COLO668 (cell line): ENCODE measurements around the gene MRPL55.

ENCODE experiments used
- DNase-seq: peaks from one replicate; lab custom pipeline; 2025; ENCODE audit not compliant: unreplicated experiment; lab: John Stamatoyannopoulos, UW

Gene MRPL55

GRCh38 chr1:228148196-228148861 is 39.2 kb upstream of the MRPL55 start:
- DNase-seq, result no peak

DNA sequence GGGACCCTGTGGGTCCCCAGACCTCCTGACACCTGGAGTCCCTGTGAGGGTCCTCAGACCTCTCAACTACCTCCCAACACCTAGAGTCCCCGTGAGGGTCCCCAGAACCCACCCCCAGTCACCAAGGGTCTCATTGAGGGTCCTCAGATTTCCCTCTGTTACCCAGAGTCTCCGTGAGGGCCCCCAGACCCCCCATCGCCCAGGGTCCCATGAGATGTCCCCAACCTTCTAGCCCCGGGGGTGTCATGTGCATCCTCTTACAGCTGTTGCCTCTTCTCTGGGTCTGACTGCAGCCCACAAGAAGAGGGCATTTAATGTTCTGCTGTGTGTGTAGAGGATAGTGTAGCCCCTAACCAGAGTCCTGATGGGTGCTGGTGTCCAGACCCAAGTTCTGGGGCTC is 38.7 kb upstream of the MRPL55 start:
- DNase-seq, result no peak

- no peak for DNase-seq
Measured at GRCh38 chr1:228147151-228147693, 38.1 kb upstream of the MRPL55 start.

GRCh38 chr1:228146417-228147150 is 37.5 kb upstream of the MRPL55 start:
- DNase-seq, result no peak

GRCh38 chr1:228145463-228146416 is 36.6 kb upstream of the MRPL55 start:
- DNase-seq, result no peak

- DNase-seq, result no peak
Measured at GRCh38 chr1:228144993-228145343, 35.9 kb upstream of the MRPL55 start.

DNA sequence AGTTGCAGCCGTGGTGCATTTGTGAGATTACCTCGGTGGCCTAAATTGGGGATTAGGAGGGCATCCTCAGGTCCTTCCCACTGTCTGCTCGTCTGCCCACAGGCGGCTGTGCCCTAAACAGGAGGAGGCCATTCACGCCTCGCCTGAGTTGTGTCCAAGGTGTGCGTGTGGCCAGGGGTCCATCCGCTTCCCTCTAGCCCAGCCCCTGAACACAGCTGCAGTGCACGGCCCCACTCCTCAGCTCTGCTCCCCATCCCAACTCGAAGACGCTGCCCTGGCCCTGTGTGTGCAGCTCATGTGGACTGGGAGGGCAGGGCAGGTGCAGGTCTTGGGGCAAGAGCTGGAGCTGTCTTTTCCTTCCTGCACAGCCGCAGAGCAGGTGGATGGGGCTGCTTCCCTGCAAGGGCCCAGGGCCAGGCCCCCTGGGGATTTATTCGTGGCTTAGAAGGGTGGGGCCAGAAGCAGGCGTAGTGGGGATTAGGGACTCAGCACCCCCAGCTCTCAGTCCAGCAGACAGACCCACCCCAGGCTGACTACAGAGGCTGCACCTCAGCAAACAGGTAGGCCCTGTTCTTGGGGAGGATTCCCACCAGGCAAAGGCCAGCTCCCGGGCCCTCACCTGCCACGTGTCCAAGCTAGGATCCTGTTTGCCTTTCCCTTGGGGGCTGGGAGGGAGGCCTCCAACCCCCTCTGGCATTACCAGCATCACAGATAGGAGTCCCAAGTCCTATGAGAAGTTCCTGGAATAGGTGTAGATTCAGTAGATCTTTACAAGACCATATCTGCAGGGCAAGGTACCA is 35.3 kb upstream of the MRPL55 start:
- DNase-seq, result peak; percentile 11

DNA sequence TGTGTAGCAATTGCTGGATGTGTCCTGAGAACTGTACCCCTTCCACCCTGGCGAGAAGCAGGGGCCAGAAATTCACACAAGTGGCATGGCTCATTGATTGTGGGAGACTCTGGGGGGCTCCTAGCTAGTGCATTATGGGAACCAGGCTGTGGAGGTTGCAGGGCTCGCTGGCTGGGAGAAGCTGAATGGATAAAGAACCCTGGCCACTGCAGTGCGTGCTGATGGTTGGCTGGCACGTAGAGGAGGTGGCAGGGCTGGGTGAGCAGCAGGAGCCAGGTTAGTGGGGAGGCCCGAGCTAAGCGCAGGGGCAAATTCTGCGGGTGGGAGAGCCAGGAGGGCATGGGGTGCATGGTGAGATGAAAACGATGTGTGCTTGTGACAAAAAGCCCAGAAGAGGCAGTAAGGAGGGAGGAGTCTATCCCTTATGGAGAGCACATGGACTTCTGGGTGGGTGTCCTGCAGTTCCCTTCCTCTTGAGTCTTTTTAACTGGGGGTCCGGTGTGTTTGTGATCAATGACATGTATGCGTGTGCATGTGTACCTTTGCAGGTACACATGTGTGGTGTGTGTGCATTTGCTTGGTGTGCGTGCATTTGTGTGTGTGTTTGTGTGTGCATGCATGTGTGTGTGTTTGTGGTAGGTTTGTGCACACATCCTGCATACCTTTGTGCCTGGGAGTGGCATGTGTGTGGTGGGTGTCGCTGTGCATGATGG is 34.5 kb upstream of the MRPL55 start:
- DNase-seq, result no peak

- no peak for DNase-seq
Measured at GRCh38 chr1:228142701-228143136, 33.6 kb upstream of the MRPL55 start.

- no peak for DNase-seq
Measured at GRCh38 chr1:228142155-228142691, 33.1 kb upstream of the MRPL55 start.

DNA sequence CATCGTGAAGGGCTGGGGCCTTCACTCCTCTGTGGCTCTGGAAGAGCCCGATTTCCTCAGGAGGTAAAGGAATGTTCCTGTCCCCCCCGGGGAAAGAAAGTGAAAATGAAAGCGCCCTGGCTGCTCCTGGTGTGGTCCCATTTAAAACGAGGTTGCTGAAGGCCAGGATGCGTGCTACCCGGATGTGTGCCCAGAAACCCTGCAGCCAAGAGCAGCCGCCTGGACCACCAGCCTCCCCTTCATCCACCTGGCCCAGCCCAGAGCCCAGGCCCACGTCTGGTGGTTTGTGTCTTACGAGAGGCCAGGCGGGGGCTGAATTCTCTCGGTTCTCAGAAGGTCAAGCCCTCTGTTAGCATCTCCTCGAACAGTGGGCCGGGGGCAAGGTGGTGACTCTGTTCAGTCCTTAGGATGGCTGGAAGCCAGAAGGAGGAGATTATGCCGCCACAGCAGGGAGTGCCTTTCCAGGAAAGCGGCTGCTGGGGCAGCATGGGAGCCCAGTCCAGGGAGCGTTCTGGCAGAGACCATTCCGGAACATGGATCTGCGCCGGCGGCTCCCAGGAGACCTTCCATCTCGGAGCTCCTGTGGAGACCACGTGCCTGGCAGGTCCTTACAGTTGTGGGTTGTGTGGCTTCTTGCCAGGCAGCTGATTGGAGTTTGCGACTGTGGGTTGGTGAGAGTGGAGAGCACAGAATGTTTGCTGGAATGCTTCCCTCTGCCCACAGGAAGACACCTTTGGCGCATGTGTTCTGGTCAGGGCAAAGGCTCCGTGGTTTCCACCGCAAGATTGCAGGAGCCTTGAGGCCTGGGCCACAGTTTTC is 32.3 kb upstream of the MRPL55 start:
- DNase-seq, result peak; percentile 35

DNA sequence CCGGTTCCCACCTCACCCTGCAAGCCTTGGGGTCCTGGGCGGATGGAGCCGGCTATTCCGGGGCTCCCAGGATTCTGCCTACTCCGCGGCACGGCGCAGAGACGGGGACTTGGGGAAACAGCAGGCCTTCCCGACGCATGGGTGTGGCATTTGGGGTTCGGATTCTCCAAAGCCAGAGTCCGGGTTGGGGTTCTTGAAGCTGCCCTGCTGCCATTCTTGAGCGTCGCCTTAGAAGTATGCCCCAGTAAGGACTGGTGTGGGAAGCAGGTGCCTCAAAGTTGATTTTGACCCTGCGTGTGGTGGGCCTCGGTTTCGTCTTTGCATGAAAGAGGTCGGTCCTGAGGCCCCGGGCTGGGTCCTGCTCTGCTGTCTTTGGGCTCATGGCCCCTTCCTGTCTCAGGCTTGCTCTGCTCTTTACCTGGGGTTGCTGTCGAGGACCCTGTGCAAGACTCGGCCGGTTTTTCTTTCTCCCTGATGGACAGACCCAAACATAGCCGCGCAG is 31.7 kb upstream of the MRPL55 start:
- no peak for DNase-seq

GRCh38 chr1:228139931-228140723 is 31.0 kb upstream of the MRPL55 start, which contains the start of gene GUK1:
Gene GUK1 (plus strand): TSS chr1:228140279. CDS start chr1:228140303, 24 bp downstream.
- peak; percentile 100 for DNase-seq

- DNase-seq, result no peak
Measured at GRCh38 chr1:228139406-228139930, 30.4 kb upstream of the MRPL55 start.

DNA sequence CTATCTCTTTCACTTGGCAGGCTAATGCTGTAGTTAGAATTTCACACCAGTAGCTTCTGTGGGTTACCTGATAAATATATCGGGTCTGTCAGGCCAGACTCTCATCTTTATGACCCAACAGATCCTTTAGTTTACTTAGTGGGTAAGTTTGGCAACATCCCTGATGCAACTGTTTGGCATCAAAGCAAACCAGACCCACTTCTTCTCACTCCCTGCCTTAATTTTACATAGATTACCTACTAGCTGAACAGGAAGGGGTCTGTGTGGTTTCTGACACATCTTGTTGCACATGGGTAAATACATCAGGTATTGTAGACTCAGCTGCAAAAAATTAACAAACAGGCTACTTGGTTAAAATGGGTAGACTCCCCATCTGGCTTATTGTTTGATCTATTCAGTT is 27.8 kb upstream of the MRPL55 start:
- DNase-seq, result no peak

- DNase-seq, result no peak
Measured at GRCh38 chr1:228134591-228134990, 25.5 kb upstream of the MRPL55 start.

DNA sequence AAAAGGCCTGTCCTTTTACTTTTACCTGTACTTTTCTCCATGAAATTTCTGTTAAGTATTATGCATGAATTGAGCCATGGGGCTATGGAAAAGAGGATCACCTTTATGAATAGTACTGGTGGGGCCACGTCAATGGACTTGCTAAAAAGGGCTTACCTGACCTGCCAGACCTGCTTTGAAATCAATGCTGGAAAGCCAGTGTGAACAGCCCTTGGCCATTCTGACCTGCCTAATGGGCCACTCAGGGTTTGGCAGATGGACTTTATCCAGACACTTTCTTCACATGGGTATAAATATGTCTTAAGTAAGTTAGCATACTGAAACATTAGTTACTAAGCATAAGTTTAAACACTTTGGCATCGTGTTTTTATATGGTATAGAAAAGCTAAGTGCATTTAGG is 22.7 kb upstream of the MRPL55 start:
- no peak for DNase-seq
